Frontal cortex (tissue), 4 donors: ENCODE results near the gene DTL. TPM values are rescaled to one million over a fixed set of nuclear protein-coding genes. Genes with fewer than 3 reads are reported as not detected.

Experiments used
- DNase-seq, 2 donors: peaks; one replicate each; pipeline ENCODE4 v3.0.0; 2012; ENCODE audit warnings: low spot score in 2 of 2
- FAIRE-seq: peaks from 2 replicates; lab custom pipeline; 2012; peaks lifted over from hg19 to GRCh38; lab: Jason Lieb, UNC
- total RNA-seq: library from RNA; depleted of rRNA; stranded (reverse); fragments of >200 nt; gene quantifications from one replicate; pipeline ENCODE4 v1.2.3, GENCODE V29; 2014
- donor health status: control.
- donor health status: control.
- donor health status: control.

Gene DTL
- total RNA-seq, 1 donor from 2014 or later = 2.9 TPM

GRCh38 chr1:212119863-212120262, 84.3 kb downstream of the DTL start:
- no peak for FAIRE-seq
- no peak for DNase-seq

GRCh38 chr1:212121779-212122178, 86.2 kb downstream of the DTL start:
- no peak for DNase-seq

GRCh38 chr1:212124690-212125582, 89.4 kb downstream of the DTL start:
- DNase-seq (no peak), FAIRE-seq (no peak)

More at GRCh38 chr1:212121779-212122178, 86.2 kb downstream of the DTL start:
- FAIRE-seq = no peak

GRCh38 chr1:212125654-212126053, 90.1 kb downstream of the DTL start:
- FAIRE-seq (no peak), DNase-seq (no peak)

GRCh38 chr1:212127221-212127620, 91.7 kb downstream of the DTL start:
- DNase-seq = no peak
- no peak for FAIRE-seq

- FAIRE-seq (no peak), DNase-seq (no peak)
Measured at GRCh38 chr1:212129781-212130180, 94.2 kb downstream of the DTL start.

- DNase-seq (no peak), FAIRE-seq (no peak)
Measured at GRCh38 chr1:212132025-212132424, 96.5 kb downstream of the DTL start.

- DNase-seq (no peak), FAIRE-seq (no peak)
Measured at GRCh38 chr1:212133319-212133718, 97.8 kb downstream of the DTL start.

- DNase-seq = no peak
- FAIRE-seq = no peak
Measured at GRCh38 chr1:212135166-212135565, 99.6 kb downstream of the DTL start.

- DNase-seq (no peak), FAIRE-seq (no peak)
Measured at GRCh38 chr1:212137854-212138253, 102.3 kb downstream of the DTL start.

GRCh38 chr1:212138457-212138856, 102.9 kb downstream of the DTL start:
- FAIRE-seq = no peak

GRCh38 chr1:212139526-212140135, 104.1 kb downstream of the DTL start:
- FAIRE-seq (no peak), DNase-seq (no peak)

More at GRCh38 chr1:212138457-212138856, 102.9 kb downstream of the DTL start:
- DNase-seq = no peak

GRCh38 chr1:212141404-212141803, 105.9 kb downstream of the DTL start:
- FAIRE-seq (no peak), DNase-seq (no peak)

- FAIRE-seq (no peak), DNase-seq (no peak)
Measured at GRCh38 chr1:212142883-212143530, 107.5 kb downstream of the DTL start.

- FAIRE-seq (no peak), DNase-seq (no peak)
Measured at GRCh38 chr1:212147581-212148033, 112.1 kb downstream of the DTL start.

- FAIRE-seq = no peak
- DNase-seq = no peak
Measured at GRCh38 chr1:212149566-212149965, 114.0 kb downstream of the DTL start.

- no peak for DNase-seq
- FAIRE-seq = no peak
Measured at GRCh38 chr1:212152308-212152693, 116.8 kb downstream of the DTL start.

- DNase-seq = no peak
- FAIRE-seq = no peak
Measured at GRCh38 chr1:212152869-212153268, 117.3 kb downstream of the DTL start.

GRCh38 chr1:212153635-212154034, 118.1 kb downstream of the DTL start:
- FAIRE-seq (no peak), DNase-seq (no peak)
